Pulmonary artery endothelial cell (primary cell): ENCODE data around the gene CHERP. TPM values are rescaled to one million over a fixed set of nuclear protein-coding genes. Genes with fewer than 3 reads are reported as not detected.
"Not testable (repeated sequence)": the region's sequence is repeated elsewhere in the genome, so short reads cannot be mapped to it uniquely, and the experiment has no call there.

Source experiments
- DNase-seq: peaks from one replicate; pipeline ENCODE4 v3.0.0-alpha.2; 2011; ENCODE audit warnings: low read depth, low spot score
- total RNA-seq: library from RNA; depleted of rRNA; stranded (reverse); fragments of >200 nt; gene quantifications from 2 replicates; pipeline ENCODE4 v1.2.3, GENCODE V29; 2014

Gene CHERP
- total RNA-seq, 1 donor from 2014 or later: 4.4 TPM

DNA sequence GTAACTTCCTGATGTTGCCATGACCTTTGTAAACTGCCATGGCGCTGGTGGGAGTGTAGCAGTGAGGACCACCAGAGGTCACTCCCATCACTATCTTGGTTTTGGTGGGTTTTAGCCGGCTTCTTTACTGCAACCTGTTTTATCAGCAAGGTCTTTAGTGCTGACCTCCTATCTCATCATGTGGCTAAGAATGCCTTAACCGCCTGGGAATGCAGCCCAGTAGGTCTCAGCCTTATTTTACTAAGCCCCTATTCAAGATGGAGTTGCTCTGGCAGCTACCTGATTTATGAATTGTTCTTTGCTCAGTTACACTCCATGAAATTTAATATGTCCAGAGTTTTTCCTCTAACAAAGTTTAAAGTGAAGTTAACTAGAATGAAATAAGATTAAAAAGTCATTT, 65.8 kb downstream of the CHERP start:
- no peak for DNase-seq

GRCh38 chr19:16473875-16474392, 68.3 kb downstream of the CHERP start:
- DNase-seq: no peak

DNA sequence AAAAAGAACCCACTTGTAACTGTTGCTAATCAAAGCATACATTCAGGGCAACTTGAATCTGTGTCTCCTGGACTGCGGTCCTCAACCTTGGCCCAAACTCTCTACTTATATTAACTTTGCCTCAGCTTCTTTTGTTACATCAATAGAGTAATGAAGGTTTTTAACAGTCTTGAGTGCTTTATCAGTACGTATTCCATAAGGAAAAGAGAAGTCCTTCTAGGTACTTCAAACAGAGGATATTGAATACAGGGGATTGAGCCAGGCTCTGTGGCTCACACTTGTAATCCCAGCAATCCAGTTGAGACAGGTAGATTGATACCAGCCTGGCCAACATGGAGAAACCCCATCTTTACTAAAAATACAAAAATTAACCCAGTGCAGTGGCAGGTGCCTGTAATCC, 69.2 kb downstream of the CHERP start:
- no peak for DNase-seq

DNA sequence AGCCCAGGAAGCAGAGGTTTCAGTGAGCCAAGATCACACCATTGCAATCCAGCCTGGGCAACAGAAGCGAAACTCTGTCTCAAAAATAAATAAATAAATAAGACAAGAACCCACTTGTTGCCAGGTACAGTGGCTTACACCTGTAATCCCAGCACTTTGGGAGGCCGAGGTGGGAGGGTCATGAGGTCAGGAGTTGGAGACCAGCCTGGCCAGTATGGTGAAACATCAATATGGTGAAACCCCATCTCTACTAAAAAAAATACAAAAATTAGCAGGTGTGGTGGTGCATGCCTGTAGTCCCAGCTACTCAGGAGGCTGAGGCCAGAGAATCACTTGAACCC, 69.7 kb downstream of the CHERP start:
- not testable (repeated sequence) for DNase-seq

GRCh38 chr19:16470911-16471811, 71.1 kb downstream of the CHERP start:
- no peak for DNase-seq

DNA sequence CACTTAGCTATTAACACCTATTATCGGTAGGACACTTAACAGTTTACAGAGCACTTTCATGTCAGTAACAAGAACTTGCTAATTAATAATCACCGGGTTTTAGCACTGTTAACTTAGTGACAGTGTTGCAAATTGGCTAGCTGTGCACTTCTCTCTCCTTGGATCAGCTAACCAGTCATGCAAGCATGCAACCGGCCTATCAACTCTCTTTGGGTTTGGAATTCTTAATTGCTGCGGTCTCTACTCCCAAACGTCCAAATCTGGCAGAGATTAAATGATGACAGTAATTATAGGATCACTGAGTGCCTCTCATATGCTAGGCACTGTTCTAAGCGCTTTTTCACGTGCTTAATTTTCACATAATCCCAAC, 71.7 kb downstream of the CHERP start:
- no peak for DNase-seq

Other genes starting within 250 kb of the CHERP start
- 6.0 and 7.9 TPM in 2 replicates for gene KLF2, start 217.6 kb downstream of the CHERP start, total RNA-seq
- gene EPS15L1, start 70.5 kb downstream of the CHERP start, total RNA-seq: 8.0 and 10.8 TPM in 2 replicates
- gene CALR3, start 46.3 kb downstream of the CHERP start, total RNA-seq: not detected in 2 replicates
- gene C19orf44, start 46.0 kb downstream of the CHERP start, total RNA-seq: 1.6 and 2.6 TPM in 2 replicates
- 20.8 and 23.2 TPM in 2 replicates for gene SLC35E1, start 30.0 kb upstream of the CHERP start, total RNA-seq
- gene MED26, start 85.8 kb upstream of the CHERP start, total RNA-seq: 4.4 and 5.8 TPM in 2 replicates
- gene SMIM7, start 117.7 kb upstream of the CHERP start, total RNA-seq: 34.0 and 46.9 TPM in 2 replicates
- 3.0 and 4.7 TPM in 2 replicates for gene TMEM38A, start 118.7 kb upstream of the CHERP start, total RNA-seq
- gene NWD1, start 177.4 kb upstream of the CHERP start, total RNA-seq: not detected in 2 replicates